Mesenchymal stem cell (in vitro differentiated cells and primary cell): ENCODE data around the gene ZNF444.

ENCODE experiments used
- DNase-seq: peaks from one replicate; pipeline ENCODE4 v3.0.0-alpha.2; 2013
- H2AFZ ChIP-seq: one replicate; pipeline ENCODE4 v1.6.1; 2013; ENCODE audit warnings: low read depth, mild to moderate bottlenecking, control low read depth, inconsistent platforms, low read length, moderate library complexity
- H2AK5ac ChIP-seq: 2 replicates; pipeline ENCODE4 v1.6.1; 2013; ENCODE audit warnings: low read length, moderate library complexity, mild to moderate bottlenecking, inconsistent platforms; ENCODE audit not compliant: severe bottlenecking
- H2BK120ac ChIP-seq: one replicate; pipeline ENCODE4 v1.6.1; 2013; ENCODE audit warnings: low read depth, mild to moderate bottlenecking, inconsistent platforms, low read length, moderate library complexity
- H2BK12ac ChIP-seq, 2 experiments: one replicate each; pipeline ENCODE4 v1.6.1; 2013; ENCODE audit warnings: inconsistent platforms in 2 of 2, low read length in 2 of 2, mild to moderate bottlenecking in 2 of 2, moderate library complexity in 2 of 2, control low read depth in 1 of 2
- H2BK15ac ChIP-seq: one replicate; pipeline ENCODE4 v1.6.1; 2013; ENCODE audit warnings: mild to moderate bottlenecking, low read depth, inconsistent platforms; ENCODE audit not compliant: poor library complexity, severe bottlenecking
- H2BK5ac ChIP-seq: 2 replicates; pipeline ENCODE4 v1.6.1; 2013; ENCODE audit warnings: low read depth, mild to moderate bottlenecking, low read length, control low read depth, inconsistent platforms; ENCODE audit not compliant: poor library complexity, severe bottlenecking
- H3K14ac ChIP-seq, 2 experiments: one replicate each; pipeline ENCODE4 v1.6.1; 2013; ENCODE audit warnings: inconsistent platforms in 2 of 2, low read length in 2 of 2, control low read depth in 1 of 2, mild to moderate bottlenecking in 1 of 2, moderate library complexity in 1 of 2
- H3K18ac ChIP-seq, 2 experiments: one replicate each; pipeline ENCODE4 v1.6.1; 2013; ENCODE audit warnings: inconsistent platforms in 2 of 2, low read length in 2 of 2, control low read depth in 1 of 2, low read depth in 1 of 2, mild to moderate bottlenecking in 1 of 2
- H3K23ac ChIP-seq, 2 experiments: one replicate each; pipeline ENCODE4 v1.6.1; 2013; ENCODE audit warnings: inconsistent platforms in 2 of 2, low read length in 2 of 2, mild to moderate bottlenecking in 2 of 2, moderate library complexity in 2 of 2, control low read depth in 1 of 2
- H3K27ac ChIP-seq: 2 replicates; pipeline ENCODE4 v1.5.1; 2013; ENCODE audit warnings: mild to moderate bottlenecking, moderate library complexity, low read length, control low read depth, inconsistent platforms; ENCODE audit not compliant: poor library complexity, severe bottlenecking
- H3K27me3 ChIP-seq, 2 experiments: 2 replicates each; pipeline versions ENCODE4 v1.6.1 to v1.7.0; 2013; ENCODE audit warnings: low read length in 2 of 2, mild to moderate bottlenecking in 2 of 2, moderate library complexity in 2 of 2, control low read depth in 1 of 2, inconsistent platforms in 1 of 2; ENCODE audit not compliant: control insufficient read depth in 1 of 2, insufficient read depth in 1 of 2
- H3K36me3 ChIP-seq, 2 experiments: 2 replicates each; pipeline versions ENCODE4 v1.6.1 to v1.7.0; 2013; ENCODE audit warnings: low read length in 2 of 2, control low read depth in 1 of 2, inconsistent platforms in 1 of 2, low read depth in 1 of 2, mild to moderate bottlenecking in 1 of 2; ENCODE audit not compliant: insufficient read depth in 2 of 2, control insufficient read depth in 1 of 2
- H3K4ac ChIP-seq, 2 experiments: one replicate each; pipeline ENCODE4 v1.6.1; 2013; ENCODE audit warnings: inconsistent platforms in 2 of 2, low read length in 2 of 2, mild to moderate bottlenecking in 2 of 2, moderate library complexity in 2 of 2, control low read depth in 1 of 2, low read depth in 1 of 2
- H3K4me1 ChIP-seq: 2 replicates; pipeline ENCODE4 v1.6.1; 2013; ENCODE audit warnings: low read depth, low read length, control low read depth; ENCODE audit not compliant: control insufficient read depth, insufficient read depth
- H3K4me2 ChIP-seq: 2 replicates; pipeline ENCODE4 v1.6.1; 2013; ENCODE audit warnings: low read length, mild to moderate bottlenecking, inconsistent platforms; ENCODE audit not compliant: poor library complexity, severe bottlenecking
- H3K4me3 ChIP-seq, 2 experiments: 2 replicates each; pipeline versions ENCODE4 v1.5.1 to v1.7.0; 2013; ENCODE audit warnings: low read length in 2 of 2, mild to moderate bottlenecking in 2 of 2, control low read depth in 1 of 2, low read depth in 1 of 2; ENCODE audit not compliant: insufficient read depth in 1 of 2
- H3K79me1 ChIP-seq: replicated peaks from 2 replicates; pipeline ENCODE4 v1.6.1; 2013; ENCODE audit warnings: mild to moderate bottlenecking, control low read depth, low read length, inconsistent platforms; ENCODE audit not compliant: poor library complexity, severe bottlenecking
- H3K9ac ChIP-seq: 2 replicates; pipeline ENCODE4 v1.7.0; 2013; ENCODE audit warnings: mild to moderate bottlenecking, low read length, moderate library complexity
- H3K9me3 ChIP-seq: 2 replicates; pipeline ENCODE4 v1.7.0; 2013; ENCODE audit warnings: mild to moderate bottlenecking, low read length; ENCODE audit not compliant: control insufficient read depth
- H4K8ac ChIP-seq: one replicate; pipeline ENCODE4 v1.6.1; 2013; ENCODE audit warnings: inconsistent platforms, mild to moderate bottlenecking, low read length, moderate library complexity
- H4K91ac ChIP-seq: one replicate; pipeline ENCODE4 v1.6.1; 2013; ENCODE audit warnings: mild to moderate bottlenecking, low read length, inconsistent platforms
- WGBS: methylation state at CpG from one replicate; pipeline ENCODE4 v1.1.7; 2013; ENCODE audit warnings: mixed read lengths; 5-methylcytosine and 5-hydroxymethylcytosine counted together

Gene ZNF444

DNA sequence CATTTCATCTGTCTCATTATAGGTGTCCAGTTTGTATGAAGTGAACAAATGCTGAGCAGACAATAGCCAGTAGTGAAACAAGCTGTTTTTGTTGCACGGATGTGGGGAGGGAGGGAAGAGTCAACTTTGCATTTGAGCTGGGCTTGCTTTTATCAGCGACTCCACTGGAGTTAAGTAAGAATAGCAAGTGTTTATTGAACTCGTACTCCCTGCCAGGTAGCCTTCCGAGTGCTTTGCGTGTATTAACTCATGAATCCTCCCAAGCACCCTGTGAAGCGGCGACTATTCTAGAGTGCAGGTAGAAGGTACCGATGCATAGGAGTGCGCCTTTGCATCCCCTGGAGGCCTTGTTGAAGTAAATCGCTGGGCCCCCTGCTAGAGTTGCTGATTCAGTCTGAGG, 4.7 kb upstream of the ZNF444 start:
- Histone ChIP-seq H3K4me1 (peaks cover 5% of the 10 kb centered on the region), H4K8ac (no peak overlapping the region), H2AK5ac (no peak overlapping the region), H3K23ac (no peak overlapping the region), H3K4me2 (no peak overlapping the region), H3K9me3 (no peaks in the 10 kb centered on the region), H2BK12ac (no peak overlapping the region), H4K91ac (no peak overlapping the region), H2BK15ac (no peak overlapping the region), H3K79me1 (peaks cover 2% of the 10 kb centered on the region), H2AFZ (no peak overlapping the region), H3K4ac (no peak overlapping the region), H3K9ac (no peak overlapping the region), H3K36me3 (no peaks in the 10 kb centered on the region), H3K18ac (no peak overlapping the region), H3K14ac (no peak overlapping the region), H3K27ac (no peak overlapping the region), H3K4me3 (no peak overlapping the region), H3K27me3 (no peaks in the 10 kb centered on the region), H2BK5ac (no peak overlapping the region), H2BK120ac (no peak overlapping the region)
- no peak for DNase-seq
- 59% methylated on average over 10 of the region's 10 CpGs for WGBS

- H3K23ac ChIP-seq = no peak overlapping the region
- peaks cover 8% of the 10 kb centered on the region for H3K4me1 ChIP-seq
- no peaks in the 10 kb centered on the region for H3K9me3 ChIP-seq
- H3K27ac ChIP-seq = no peak overlapping the region
- no peak overlapping the region for H2AK5ac ChIP-seq
- no peak for DNase-seq
- no peak overlapping the region for H3K18ac ChIP-seq
- no peak overlapping the region for H4K91ac ChIP-seq
- no peak overlapping the region for H2AFZ ChIP-seq
- H3K9ac ChIP-seq = no peak overlapping the region
- no peak overlapping the region for H3K4ac ChIP-seq
- no peak overlapping the region for H2BK120ac ChIP-seq
- no peak overlapping the region for H3K4me3 ChIP-seq
- H3K14ac ChIP-seq = no peak overlapping the region
- no peak overlapping the region for H2BK15ac ChIP-seq
- H3K27me3 ChIP-seq = no peaks in the 10 kb centered on the region
- H3K36me3 ChIP-seq = peaks cover under 1% of the 10 kb centered on the region in 2 experiments
- peaks cover 4% of the 10 kb centered on the region for H3K79me1 ChIP-seq
- no peak overlapping the region for H4K8ac ChIP-seq
- no peak overlapping the region for H3K4me2 ChIP-seq
- no peak overlapping the region for H2BK12ac ChIP-seq
- no peak overlapping the region for H2BK5ac ChIP-seq
- 90% methylated on average over 5 of the region's 6 CpGs for WGBS
Measured at GRCh38 chr19:56137405-56137804, 3.7 kb upstream of the ZNF444 start.

DNA sequence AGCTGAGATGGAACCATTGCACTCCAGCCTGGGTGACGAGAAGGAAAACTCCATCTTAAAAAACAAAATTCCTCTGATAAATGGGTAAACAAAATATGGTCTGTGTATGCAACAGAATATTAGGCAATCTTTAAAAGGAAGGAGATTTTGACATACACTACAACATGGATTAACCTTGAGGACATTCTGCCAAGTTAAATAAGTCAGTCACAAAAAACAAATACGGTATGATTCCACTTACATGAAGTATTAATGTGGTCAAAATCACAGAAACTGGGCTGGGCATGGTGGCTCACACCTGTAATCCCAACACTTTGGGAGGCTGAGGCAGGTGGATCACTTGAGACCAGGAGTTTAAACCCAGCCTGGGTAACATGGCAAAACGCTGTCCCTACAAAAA, 3.0 kb upstream of the ZNF444 start:
- H3K4me2 ChIP-seq = no peak overlapping the region

GRCh38 chr19:56139847-56140582, 1.1 kb upstream of the ZNF444 start:
- peak overlapping the region; percentile 63 for H3K27ac ChIP-seq
- peak overlapping the region; percentile 85 to 89 for H3K18ac ChIP-seq
- 51% methylated on average over 22 of the region's 22 CpGs for WGBS
- H4K8ac ChIP-seq = peak overlapping the region; percentile 95
- H2AFZ ChIP-seq = peak overlapping the region; percentile 91
- H2BK5ac ChIP-seq = peak overlapping the region; percentile 61
- H4K91ac ChIP-seq = peak overlapping the region; percentile 57
- peak overlapping the region; percentile 94 for H2BK15ac ChIP-seq
- H2AK5ac ChIP-seq = peak overlapping the region; percentile 83
- no peaks in the 10 kb centered on the region for H3K27me3 ChIP-seq
- peaks cover 13% of the 10 kb centered on the region for H3K79me1 ChIP-seq
- H3K9me3 ChIP-seq = no peaks in the 10 kb centered on the region
- peaks cover 15% of the 10 kb centered on the region for H3K4me1 ChIP-seq
- peak overlapping the region in 1 of 2 experiments; percentile 18 for H2BK12ac ChIP-seq
- peak overlapping the region; percentile 94 for H3K9ac ChIP-seq
- peaks cover 3 to 13% of the 10 kb centered on the region in 2 experiments for H3K36me3 ChIP-seq
- peak; percentile 15 for DNase-seq
- H2BK120ac ChIP-seq = no peak overlapping the region
- peak overlapping the region; percentile 35 to 90 for H3K4ac ChIP-seq
- peak overlapping the region in 1 of 2 experiments; percentile 96 for H3K14ac ChIP-seq
- H3K23ac ChIP-seq = no peak overlapping the region
- H3K4me2 ChIP-seq = peak overlapping the region; percentile 85
- peak overlapping the region; percentile 57 to 81 for H3K4me3 ChIP-seq

More for the DNA sequence above, 3.0 kb upstream of the ZNF444 start:
- no peak for DNase-seq
- Histone ChIP-seq H3K4me3 (no peak overlapping the region), H3K4ac (no peak overlapping the region), H3K14ac (no peak overlapping the region), H2BK120ac (no peak overlapping the region), H2BK15ac (no peak overlapping the region), H3K27me3 (no peaks in the 10 kb centered on the region), H3K4me1 (peaks cover 14% of the 10 kb centered on the region), H3K36me3 (peaks cover 3 to 7% of the 10 kb centered on the region in 2 experiments), H3K79me1 (peaks cover 10% of the 10 kb centered on the region), H3K9ac (no peak overlapping the region), H3K23ac (no peak overlapping the region), H2BK5ac (no peak overlapping the region), H2AK5ac (no peak overlapping the region), H3K27ac (no peak overlapping the region), H2BK12ac (no peak overlapping the region), H3K18ac (no peak overlapping the region), H3K9me3 (no peaks in the 10 kb centered on the region), H2AFZ (no peak overlapping the region), H4K91ac (no peak overlapping the region), H4K8ac (no peak overlapping the region)
- 81% methylated on average over 2 of the region's 3 CpGs for WGBS
